ENCODE measurements around the gene ME1. TPM values are rescaled to one million over a fixed set of nuclear protein-coding genes. Genes with fewer than 3 reads are reported as not detected.
"Not testable (repeated sequence)": the region's sequence is repeated elsewhere in the genome, so short reads cannot be mapped to it uniquely, and the experiment has no call there.

Gene ME1
- total and polyA plus RNA-seq, 8 donors: 5.2 to 31.7 (median 12.7) TPM

DNA sequence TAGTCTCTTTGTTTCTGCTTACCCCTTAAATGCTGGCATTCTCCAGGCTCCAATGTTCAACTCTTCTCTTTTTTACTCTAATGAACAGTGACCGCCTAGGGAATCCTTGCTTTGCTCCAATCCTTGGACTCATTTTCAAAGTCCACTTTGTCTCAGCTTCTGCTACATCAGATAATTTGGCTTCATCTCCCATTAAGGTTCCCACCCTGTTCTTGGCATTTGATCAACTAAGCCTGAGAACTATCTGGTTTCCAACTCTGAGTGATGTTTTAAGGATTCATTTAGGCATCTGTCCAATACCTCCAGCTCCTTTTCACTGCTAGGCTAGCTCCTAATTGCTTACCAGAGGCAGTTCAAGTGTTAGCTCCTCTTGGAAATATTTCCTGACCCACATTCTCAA lies 64.9 kb downstream of the ME1 start:
- Histone ChIP-seq H3K4me1 (peaks cover 0 to 4% (median 2%) of the 10 kb centered on the region in 4 donors), H3K27ac (no peak overlapping the region), H3K9me3 (peaks cover 0 to under 1% (median 0%) of the 10 kb centered on the region in 4 donors), H3K36me3 (peaks cover 0 to 3% (median 0%) of the 10 kb centered on the region in 4 donors), H3K4me3 (no peak overlapping the region), H3K27me3 (no peaks in the 10 kb centered on the region)
- WGBS, 5 donors: 78 to 89% (median 82%) methylated on average over 1 of the region's 1 CpG
- peak in 1 of 2 donors; percentile 72 for DNase-seq
- intact Hi-C loops (cut with DNase I; ENCODE audit: low total_unique reads): no loop called here
- no peak for TF ChIP-seq POLR2A (IDR thresholded peaks at IDR 0.05)
- no peak for TF ChIP-seq POLR2AphosphoS5 (IDR thresholded peaks at IDR 0.05)
- no peak for TF ChIP-seq EP300 (IDR thresholded peaks at IDR 0.05)
- TF ChIP-seq, protein P1, sequence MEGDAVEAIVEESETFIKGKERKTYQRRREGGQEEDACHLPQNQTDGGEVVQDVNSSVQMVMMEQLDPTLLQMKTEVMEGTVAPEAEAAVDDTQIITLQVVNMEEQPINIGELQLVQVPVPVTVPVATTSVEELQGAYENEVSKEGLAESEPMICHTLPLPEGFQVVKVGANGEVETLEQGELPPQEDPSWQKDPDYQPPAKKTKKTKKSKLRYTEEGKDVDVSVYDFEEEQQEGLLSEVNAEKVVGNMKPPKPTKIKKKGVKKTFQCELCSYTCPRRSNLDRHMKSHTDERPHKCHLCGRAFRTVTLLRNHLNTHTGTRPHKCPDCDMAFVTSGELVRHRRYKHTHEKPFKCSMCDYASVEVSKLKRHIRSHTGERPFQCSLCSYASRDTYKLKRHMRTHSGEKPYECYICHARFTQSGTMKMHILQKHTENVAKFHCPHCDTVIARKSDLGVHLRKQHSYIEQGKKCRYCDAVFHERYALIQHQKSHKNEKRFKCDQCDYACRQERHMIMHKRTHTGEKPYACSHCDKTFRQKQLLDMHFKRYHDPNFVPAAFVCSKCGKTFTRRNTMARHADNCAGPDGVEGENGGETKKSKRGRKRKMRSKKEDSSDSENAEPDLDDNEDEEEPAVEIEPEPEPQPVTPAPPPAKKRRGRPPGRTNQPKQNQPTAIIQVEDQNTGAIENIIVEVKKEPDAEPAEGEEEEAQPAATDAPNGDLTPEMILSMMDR (IDR thresholded peaks at IDR 0.05): no peak

DNA sequence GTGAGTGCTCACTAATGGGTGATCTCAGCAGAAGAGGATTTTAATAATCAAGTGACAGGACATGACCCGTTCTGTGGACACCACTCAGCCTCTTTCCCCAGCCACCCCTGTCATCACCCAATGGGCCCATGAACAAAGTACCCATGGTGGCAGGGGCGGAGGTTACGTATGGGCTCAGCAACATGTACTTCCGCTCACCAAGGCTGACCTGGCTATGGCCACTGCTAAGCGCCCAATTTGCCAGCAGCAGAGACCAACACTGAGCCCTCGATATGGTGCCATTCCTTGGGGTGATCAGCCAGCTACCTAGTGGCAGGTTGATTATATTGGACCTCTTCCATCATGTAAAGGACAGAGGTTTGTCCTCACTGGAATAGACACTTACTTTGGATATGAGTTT lies 68.5 kb downstream of the ME1 start:
- H3K4me3 ChIP-seq; H3K27ac ChIP-seq; H3K4me1 ChIP-seq; H3K27me3 ChIP-seq; H3K36me3 ChIP-seq; DNase-seq; intact Hi-C loops (cut with DNase I; ENCODE audit: low total_unique reads): not testable (repeated sequence)
- 90 to 97% (median 96%) methylated on average over 5 to 6 of the region's 6 CpGs for WGBS, 5 donors
- peaks cover 0 to 14% (median 10%) of the 10 kb centered on the region in 4 donors for H3K9me3 ChIP-seq

DNA sequence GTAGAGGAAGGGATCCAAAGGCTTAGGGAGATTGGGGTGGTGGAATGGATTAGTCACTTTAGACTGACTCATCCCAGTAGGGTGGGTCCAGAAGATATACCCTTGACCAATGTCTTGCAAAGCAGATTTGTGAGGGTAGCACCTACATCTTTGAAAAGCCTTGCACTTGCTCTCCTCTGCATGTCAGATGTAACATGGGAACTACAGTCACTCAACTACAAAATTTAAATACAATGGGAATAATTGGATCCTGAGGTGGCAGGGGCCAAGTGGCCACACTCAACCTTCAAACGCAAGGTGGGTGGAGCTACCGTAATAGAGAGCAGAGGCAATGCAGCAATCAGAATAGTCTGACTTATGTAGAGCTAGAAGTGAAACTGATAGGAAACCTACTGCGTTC lies 71.2 kb downstream of the ME1 start:
- H3K36me3 ChIP-seq: peaks cover 0 to 8% (median 0%) of the 10 kb centered on the region in 4 donors
- TF ChIP-seq EP300 (IDR thresholded peaks at IDR 0.05): no peak
- H3K4me1 ChIP-seq: no peaks in the 10 kb centered on the region
- no peak for DNase-seq
- intact Hi-C loops (cut with DNase I; ENCODE audit: low total_unique reads): no loop called here
- no peak overlapping the region for H3K4me3 ChIP-seq
- WGBS, 5 donors: 82 to 98% (median 97%) methylated on average over 3 of the region's 3 CpGs
- peaks cover 0 to 14% (median 10%) of the 10 kb centered on the region in 4 donors for H3K9me3 ChIP-seq
- H3K27ac ChIP-seq: no peak overlapping the region
- H3K27me3 ChIP-seq: no peaks in the 10 kb centered on the region

DNA sequence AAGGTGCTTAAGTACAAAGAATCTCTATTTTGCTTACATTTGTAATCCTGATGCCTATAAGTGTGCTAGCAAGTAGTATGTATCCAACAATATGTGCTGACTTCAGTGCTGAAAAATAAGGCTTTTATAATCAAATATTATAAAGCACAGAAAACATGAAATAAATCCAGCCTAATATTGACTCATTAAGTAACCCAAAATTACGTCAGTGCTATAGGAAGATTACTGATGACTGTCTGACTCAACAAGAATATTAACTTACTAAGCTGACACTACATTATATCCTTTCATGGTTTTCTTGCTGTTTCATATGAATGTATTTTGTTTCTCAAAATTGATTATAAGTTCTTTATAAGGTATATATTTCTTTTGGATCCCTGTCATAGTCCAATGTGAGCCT lies 76.1 kb downstream of the ME1 start:
- Histone ChIP-seq H3K4me3 (no peak overlapping the region), H3K9me3 (peaks cover 0 to 6% (median 2%) of the 10 kb centered on the region in 4 donors), H3K36me3 (no peaks in the 10 kb centered on the region), H3K4me1 (no peaks in the 10 kb centered on the region), H3K27ac (no peak overlapping the region), H3K27me3 (no peaks in the 10 kb centered on the region)
- WGBS, 5 donors: 84 to 92% (median 87%) methylated on average over 1 of the region's 1 CpG
- intact Hi-C loops (cut with DNase I; ENCODE audit: low total_unique reads): no loop called here
- no peak for DNase-seq
- TF ChIP-seq EP300 (IDR thresholded peaks at IDR 0.05) (no peak), POLR2AphosphoS5 (IDR thresholded peaks at IDR 0.05) (no peak), POLR2A (IDR thresholded peaks at IDR 0.05) (no peak)
- TF ChIP-seq, protein P1 (IDR thresholded peaks at IDR 0.05): no peak

DNA sequence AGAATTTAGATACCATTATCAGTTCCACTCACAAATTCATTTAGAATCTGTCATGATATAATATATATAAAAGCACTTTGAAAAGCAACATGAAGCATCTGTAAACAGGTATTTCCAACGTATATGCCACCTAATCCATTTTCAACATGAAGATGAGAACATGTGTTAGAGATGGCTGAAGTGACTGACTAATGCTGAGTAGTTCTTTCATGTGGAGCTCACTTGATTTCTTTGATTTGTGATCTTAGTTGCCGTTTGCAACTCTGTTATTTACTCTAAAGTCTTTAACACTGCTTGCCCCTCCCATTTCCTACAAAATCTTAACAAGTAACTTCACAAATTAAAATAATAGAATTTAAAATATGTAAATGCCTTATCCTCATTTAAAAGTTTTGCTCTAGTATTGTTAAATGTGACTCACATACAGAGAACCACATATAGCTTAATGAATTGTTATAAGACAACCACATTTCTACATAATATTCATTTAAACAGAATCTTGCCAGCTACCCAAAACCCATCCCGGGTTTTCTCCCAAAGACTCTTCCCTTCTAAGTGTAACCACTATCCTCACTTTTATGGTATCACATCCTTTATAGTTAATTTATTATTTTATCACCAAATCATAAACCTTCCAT lies 78.3 kb downstream of the ME1 start:
- H3K36me3 ChIP-seq: no peaks in the 10 kb centered on the region
- intact Hi-C loops (cut with DNase I; ENCODE audit: low total_unique reads): no loop called here
- H3K4me3 ChIP-seq: no peak overlapping the region
- H3K27me3 ChIP-seq: no peaks in the 10 kb centered on the region
- H3K4me1 ChIP-seq: no peaks in the 10 kb centered on the region
- no peak for TF ChIP-seq EP300 (IDR thresholded peaks at IDR 0.05)
- no peak for TF ChIP-seq POLR2A (IDR thresholded peaks at IDR 0.05)
- TF ChIP-seq POLR2AphosphoS5 (IDR thresholded peaks at IDR 0.05): no peak
- TF ChIP-seq, protein P1 (IDR thresholded peaks at IDR 0.05): no peak
- no peak overlapping the region for H3K27ac ChIP-seq
- no peaks in the 10 kb centered on the region for H3K9me3 ChIP-seq
- DNase-seq: no peak
- WGBS, 5 donors: 52 to 68% (median 64%) methylated on average over 3 of the region's 3 CpGs

Data from stomach (tissue), 9 donors.